ENCODE measurements around the gene TOM1.
A peak's percentile ranks its signal among the peaks of the same experiment; 100 is the strongest.
"Not testable (repeated sequence)": the region's sequence is repeated elsewhere in the genome, so short reads cannot be mapped to it uniquely, and the experiment has no call there.

The TOM1 gene

GRCh38 chr22:35345808-35346505 lies 46.3 kb downstream of the TOM1 start:
- DNase-seq (ENCODE audit: low read depth) = no peak

- no peak for DNase-seq (ENCODE audit: low read depth)
These were observed 47.0 kb downstream of the TOM1 start for GRCh38 chr22:35346596-35347220.

- DNase-seq (ENCODE audit: low read depth) = no peak
These were observed 47.8 kb downstream of the TOM1 start for GRCh38 chr22:35347462-35347861.

- no peak for DNase-seq (ENCODE audit: low read depth)
These were observed 48.4 kb downstream of the TOM1 start for GRCh38 chr22:35348026-35348590.

GRCh38 chr22:35348703-35349102 lies 49.0 kb downstream of the TOM1 start:
- no peak for DNase-seq (ENCODE audit: low read depth)

GRCh38 chr22:35349368-35349703 lies 49.6 kb downstream of the TOM1 start:
- DNase-seq (ENCODE audit: low read depth) = no peak

- DNase-seq (ENCODE audit: low read depth) = no peak
These were observed 50.2 kb downstream of the TOM1 start for GRCh38 chr22:35349704-35350538.

- peak; percentile 66 for DNase-seq (ENCODE audit: low read depth)
These were observed 51.1 kb downstream of the TOM1 start for GRCh38 chr22:35350539-35351503.

GRCh38 chr22:35352214-35353111 lies 52.8 kb downstream of the TOM1 start:
- no peak for DNase-seq (ENCODE audit: low read depth)

GRCh38 chr22:35353318-35353717 lies 53.6 kb downstream of the TOM1 start:
- DNase-seq (ENCODE audit: low read depth) = no peak

GRCh38 chr22:35354068-35354467 lies 54.4 kb downstream of the TOM1 start:
- DNase-seq (ENCODE audit: low read depth) = no peak

GRCh38 chr22:35357883-35358621 lies 58.4 kb downstream of the TOM1 start:
- no peak for DNase-seq (ENCODE audit: low read depth)

GRCh38 chr22:35359380-35360065 lies 59.8 kb downstream of the TOM1 start:
- DNase-seq (ENCODE audit: low read depth) = no peak

GRCh38 chr22:35361001-35361558 lies 61.4 kb downstream of the TOM1 start:
- DNase-seq (ENCODE audit: low read depth) = no peak

- no peak for DNase-seq (ENCODE audit: low read depth)
These were observed 63.9 kb downstream of the TOM1 start for GRCh38 chr22:35363566-35364086.

- DNase-seq (ENCODE audit: low read depth) = not testable (repeated sequence)
These were observed 64.5 kb downstream of the TOM1 start for GRCh38 chr22:35364230-35364629.

- no peak for DNase-seq (ENCODE audit: low read depth)
These were observed 67.7 kb downstream of the TOM1 start for GRCh38 chr22:35367331-35367886.

- no peak for DNase-seq (ENCODE audit: low read depth)
These were observed 68.7 kb downstream of the TOM1 start for GRCh38 chr22:35368386-35368785.
